SH-SY5Y (cell line): ENCODE measurements around the gene RBM33.

Experiments used
- GATA2 ChIP-seq: IDR thresholded peaks from 2 replicates; pipeline ENCODE4 v1.6.1; 2011; ENCODE audit warnings: mild to moderate bottlenecking, low read depth, low read length
- GATA3 ChIP-seq: IDR thresholded peaks from 2 replicates; pipeline ENCODE4 v1.6.1; 2011; ENCODE audit warnings: low read depth, mild to moderate bottlenecking, low read length, moderate library complexity

The RBM33 gene

GRCh38 chr7:155807065-155807671 is 162.7 kb downstream of the RBM33 start:
- TF ChIP-seq GATA2 (no peak), GATA3 (no peak)

GRCh38 chr7:155807789-155808548 is 163.5 kb downstream of the RBM33 start:
- no peak for TF ChIP-seq GATA3

- TF ChIP-seq GATA2 = no peak
These were observed 164.3 kb downstream of the RBM33 start for GRCh38 chr7:155808549-155809331.

- TF ChIP-seq GATA2 (no peak), GATA3 (no peak)
These were observed 165.0 kb downstream of the RBM33 start for GRCh38 chr7:155809332-155809946.

- no peak for TF ChIP-seq GATA3
- no peak for TF ChIP-seq GATA2
These were observed 165.7 kb downstream of the RBM33 start for GRCh38 chr7:155809947-155810769.

- no peak for TF ChIP-seq GATA3
- no peak for TF ChIP-seq GATA2
These were observed 166.5 kb downstream of the RBM33 start for GRCh38 chr7:155810770-155811559.

- TF ChIP-seq GATA2 (no peak), GATA3 (no peak)
These were observed 167.1 kb downstream of the RBM33 start for GRCh38 chr7:155811560-155811894.

GRCh38 chr7:155811895-155812761 is 167.7 kb downstream of the RBM33 start, which contains the start of gene SHH:
Gene SHH (minus strand): TSS chr7:155812463. CDS start chr7:155812122, 341 bp downstream.
- TF ChIP-seq GATA2 = no peak
- TF ChIP-seq GATA3 = no peak

GRCh38 chr7:155813125-155813524 is 168.7 kb downstream of the RBM33 start:
- TF ChIP-seq GATA3 (no peak), GATA2 (no peak)

- TF ChIP-seq GATA2 (no peak), GATA3 (no peak)
These were observed 169.3 kb downstream of the RBM33 start for GRCh38 chr7:155813546-155814315.

- TF ChIP-seq GATA3 = no peak
- TF ChIP-seq GATA2 = no peak
These were observed 170.1 kb downstream of the RBM33 start for GRCh38 chr7:155814316-155815276.
